OCI-LY3 (cell line): ENCODE results near the gene BLTP3B.

ENCODE experiments used
- H2AFZ ChIP-seq: fragments of 200-600, 300-600 bp; shearing (Covaris generic); 2 replicates; pipeline ENCODE4 v1.6.0; 2014; ENCODE audit warnings: antibody characterized with exemption, low read depth, low read length
- H3K27ac ChIP-seq: fragments of 200-600, 300-600 bp; sonication (generic); 2 replicates; pipeline ENCODE4 v1.5.1; 2014; ENCODE audit warnings: mild to moderate bottlenecking, low read length, moderate library complexity, mixed read lengths
- H3K27me3 ChIP-seq: fragments of 200-600, 300-600 bp; sonication (generic); 2 replicates; pipeline ENCODE4 v1.6.1; 2014; ENCODE audit warnings: low read depth, low read length, mixed read lengths
- H3K36me3 ChIP-seq: fragments of 200-600, 300-600 bp; sonication (generic); replicated peaks from 2 replicates; pipeline ENCODE3; 2014; ENCODE audit warnings: low read depth, low read length, mixed read lengths
- H3K4me1 ChIP-seq: fragments of 300-600, 200-600 bp; sonication (generic); 2 replicates; pipeline ENCODE4 v1.6.1; 2014; ENCODE audit warnings: low read length, mixed read lengths
- H3K4me2 ChIP-seq: fragments of 200-600, 300-600 bp; sonication (generic); 2 replicates; pipeline ENCODE4 v1.6.1; 2014; ENCODE audit warnings: low read length, mixed read lengths
- H3K4me3 ChIP-seq: fragments of 300-600, 200-600 bp; sonication (generic); 2 replicates; pipeline ENCODE4 v1.5.1; 2014; ENCODE audit warnings: antibody characterized with exemption, mild to moderate bottlenecking, low read length, moderate library complexity
- H3K79me2 ChIP-seq: fragments of 300-600, 200-600 bp; shearing (Covaris generic); 2 replicates; pipeline ENCODE4 v1.6.1; 2014; ENCODE audit warnings: mild to moderate bottlenecking, low read length, mixed read lengths
- H3K9ac ChIP-seq: fragments of 300-600, 200-600 bp; shearing (Covaris generic); 2 replicates; pipeline ENCODE4 v1.6.0; 2014; ENCODE audit warnings: mild to moderate bottlenecking, low read length, moderate library complexity
- H3K9me3 ChIP-seq: fragments of 200-600, 300-600 bp; shearing (Covaris generic); 2 replicates; pipeline ENCODE4 v1.6.1; 2014; ENCODE audit warnings: low read length, mixed read lengths; ENCODE audit not compliant: insufficient read depth
- H4K20me1 ChIP-seq: fragments of 200-600, 300-600 bp; sonication (generic); 2 replicates; pipeline ENCODE4 v1.6.1; 2016; ENCODE audit warnings: low read length, mixed read lengths; ENCODE audit not compliant: insufficient read depth
- EZH2phosphoT487 ChIP-seq: fragments of 200-600 bp; shearing (Covaris generic); IDR thresholded peaks from 2 replicates; pipeline ENCODE4 v1.6.1; 2018; ENCODE audit warnings: antibody characterized with exemption, mixed run types, low read depth
- TF ChIP-seq, protein P1 (sequence below): fragments of 200-600, 300-600 bp; sonication (generic); IDR thresholded peaks from 2 replicates; pipeline ENCODE4 v1.5.1; 2014; ENCODE audit warnings: antibody characterized with exemption, low read length, low read depth

Gene BLTP3B

GRCh38 chr12:100158535-100158934 lies 15.9 kb upstream of the BLTP3B start:
- H3K4me2 ChIP-seq = no peak overlapping the region
- H3K4me3 ChIP-seq = no peak overlapping the region
- H3K27ac ChIP-seq = no peak overlapping the region

GRCh38 chr12:100157427-100157821 lies 14.8 kb upstream of the BLTP3B start:
- H3K4me2 ChIP-seq = no peak overlapping the region
- no peaks in the 10 kb centered on the region for H3K9me3 ChIP-seq
- H2AFZ ChIP-seq = no peak overlapping the region

More at GRCh38 chr12:100158535-100158934, 15.9 kb upstream of the BLTP3B start:
- H3K9me3 ChIP-seq = no peaks in the 10 kb centered on the region
- H3K4me1 ChIP-seq = no peaks in the 10 kb centered on the region
- no peak overlapping the region for H2AFZ ChIP-seq
- H3K9ac ChIP-seq = no peak overlapping the region
- H3K36me3 ChIP-seq = no peaks in the 10 kb centered on the region
- no peaks in the 10 kb centered on the region for H3K79me2 ChIP-seq
- no peak for TF ChIP-seq EZH2phosphoT487
- TF ChIP-seq, protein P1, sequence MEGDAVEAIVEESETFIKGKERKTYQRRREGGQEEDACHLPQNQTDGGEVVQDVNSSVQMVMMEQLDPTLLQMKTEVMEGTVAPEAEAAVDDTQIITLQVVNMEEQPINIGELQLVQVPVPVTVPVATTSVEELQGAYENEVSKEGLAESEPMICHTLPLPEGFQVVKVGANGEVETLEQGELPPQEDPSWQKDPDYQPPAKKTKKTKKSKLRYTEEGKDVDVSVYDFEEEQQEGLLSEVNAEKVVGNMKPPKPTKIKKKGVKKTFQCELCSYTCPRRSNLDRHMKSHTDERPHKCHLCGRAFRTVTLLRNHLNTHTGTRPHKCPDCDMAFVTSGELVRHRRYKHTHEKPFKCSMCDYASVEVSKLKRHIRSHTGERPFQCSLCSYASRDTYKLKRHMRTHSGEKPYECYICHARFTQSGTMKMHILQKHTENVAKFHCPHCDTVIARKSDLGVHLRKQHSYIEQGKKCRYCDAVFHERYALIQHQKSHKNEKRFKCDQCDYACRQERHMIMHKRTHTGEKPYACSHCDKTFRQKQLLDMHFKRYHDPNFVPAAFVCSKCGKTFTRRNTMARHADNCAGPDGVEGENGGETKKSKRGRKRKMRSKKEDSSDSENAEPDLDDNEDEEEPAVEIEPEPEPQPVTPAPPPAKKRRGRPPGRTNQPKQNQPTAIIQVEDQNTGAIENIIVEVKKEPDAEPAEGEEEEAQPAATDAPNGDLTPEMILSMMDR = no peak
- H3K27me3 ChIP-seq = no peaks in the 10 kb centered on the region
- no peaks in the 10 kb centered on the region for H4K20me1 ChIP-seq

GRCh38 chr12:100156731-100157426 lies 14.2 kb upstream of the BLTP3B start:
- no peaks in the 10 kb centered on the region for H3K27me3 ChIP-seq
- no peaks in the 10 kb centered on the region for H3K4me1 ChIP-seq
- no peak for TF ChIP-seq EZH2phosphoT487
- TF ChIP-seq, protein P1 = no peak
- H3K4me2 ChIP-seq = no peak overlapping the region
- no peaks in the 10 kb centered on the region for H4K20me1 ChIP-seq
- H3K27ac ChIP-seq = no peak overlapping the region
- no peaks in the 10 kb centered on the region for H3K36me3 ChIP-seq
- no peaks in the 10 kb centered on the region for H3K9me3 ChIP-seq
- H3K4me3 ChIP-seq = no peak overlapping the region
- no peak overlapping the region for H3K9ac ChIP-seq
- no peaks in the 10 kb centered on the region for H3K79me2 ChIP-seq
- no peak overlapping the region for H2AFZ ChIP-seq

More at GRCh38 chr12:100157427-100157821, 14.8 kb upstream of the BLTP3B start:
- no peak for TF ChIP-seq EZH2phosphoT487
- TF ChIP-seq, protein P1 = no peak
- Histone ChIP-seq H4K20me1 (no peaks in the 10 kb centered on the region), H3K27me3 (no peaks in the 10 kb centered on the region), H3K36me3 (no peaks in the 10 kb centered on the region), H3K9ac (no peak overlapping the region), H3K79me2 (no peaks in the 10 kb centered on the region), H3K4me1 (no peaks in the 10 kb centered on the region), H3K4me3 (no peak overlapping the region), H3K27ac (no peak overlapping the region)

DNA sequence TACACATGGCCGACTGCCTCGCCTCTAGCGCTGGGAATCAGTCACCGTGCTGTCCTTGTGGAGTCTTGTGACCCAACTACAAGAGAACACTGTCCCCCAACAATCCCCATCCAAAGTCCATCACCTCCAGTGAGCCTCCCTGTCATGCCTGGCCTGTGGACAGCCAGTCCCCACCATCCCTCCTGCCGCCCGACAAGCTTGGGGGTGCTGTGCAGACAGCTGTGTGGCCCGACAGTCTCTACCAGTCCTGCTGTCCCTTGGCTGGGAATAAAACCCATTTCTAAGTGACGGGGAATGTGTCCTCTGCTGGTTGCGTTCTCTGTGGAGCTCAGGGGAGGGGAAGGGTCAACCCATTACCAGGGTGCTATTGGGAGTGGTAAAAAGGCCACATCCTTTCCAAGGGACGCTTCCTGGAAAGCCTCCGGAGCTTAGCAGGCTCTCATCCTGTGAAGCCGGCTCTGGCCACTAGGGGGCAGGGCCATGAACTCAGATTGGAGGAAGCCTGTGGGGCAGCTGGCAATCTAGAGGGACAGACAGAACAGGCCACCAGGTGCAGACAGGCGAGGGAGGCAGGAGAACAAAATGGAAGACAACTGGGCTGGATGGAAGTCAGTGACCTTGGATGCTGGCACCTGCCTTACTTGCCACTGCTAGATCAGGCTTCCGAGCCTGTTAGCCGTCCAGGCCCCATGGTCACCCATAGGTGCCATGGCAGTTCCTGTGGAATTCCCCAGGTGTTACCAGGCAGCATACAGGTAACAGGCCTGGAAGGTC lies 12.0 kb upstream of the BLTP3B start:
- no peak overlapping the region for H3K4me3 ChIP-seq
- H3K9ac ChIP-seq = no peak overlapping the region
- H3K27me3 ChIP-seq = no peaks in the 10 kb centered on the region
- H3K36me3 ChIP-seq = no peaks in the 10 kb centered on the region
- no peak for TF ChIP-seq EZH2phosphoT487
- TF ChIP-seq, protein P1 = peak; percentile 82
- no peaks in the 10 kb centered on the region for H4K20me1 ChIP-seq
- no peaks in the 10 kb centered on the region for H3K79me2 ChIP-seq
- H3K9me3 ChIP-seq = no peaks in the 10 kb centered on the region
- no peak overlapping the region for H3K27ac ChIP-seq
- no peak overlapping the region for H3K4me2 ChIP-seq
- H2AFZ ChIP-seq = no peak overlapping the region
- H3K4me1 ChIP-seq = no peaks in the 10 kb centered on the region
